HepG2 (cell line): Measurements from ENCODE around the gene HOPX. TPM values are rescaled to one million over a fixed set of nuclear protein-coding genes. Genes with fewer than 3 reads are reported as not detected.

Source experiments
- ATAC-seq: fragments of 200-7000 bp; cut with Tn5 transposase; 3 replicates; pipeline ENCODE4 v1.9.1; 2020; ENCODE audit warnings: mild to moderate bottlenecking, moderate library complexity
- BruUV-seq: library from RNA; stranded (reverse); fragments of 400-500 nt; replicated peaks from 2 replicates; lab custom pipeline; 2021; lab: Mats Ljungman, UMichigan
- CTCF ChIA-PET: fragments of 300-600 bp; formaldehyde crosslinking; extraction: SDS; loops from one replicate; lab custom pipeline; 2021; ENCODE audit warnings: low total read pairs, inconsistent platforms, low intra/inter-chr PET ratio; lab: Yijun Ruan, JAX
- POLR2A ChIA-PET: fragments of 350-600 bp; sonication (Branson Sonifier 250); formaldehyde crosslinking; loops from one replicate; lab custom pipeline; 2020; ENCODE audit warnings: antibody characterized with exemption, inconsistent platforms; lab: Yijun Ruan, JAX
- DNase-seq: peaks from one replicate; pipeline ENCODE4 v3.0.0-alpha.2; 2015; ENCODE audit warnings: low spot score
- FAIRE-seq: peaks from 3 replicates; lab custom pipeline; 2011; peaks lifted over from hg19 to GRCh38; lab: Jason Lieb, UNC
- H2AFZ ChIP-seq: one replicate; pipeline ENCODE4 v1.6.1; 2011; ENCODE audit warnings: low read length, inconsistent platforms
- H3K27ac ChIP-seq: fragments of 300-600 bp; 3 replicates; pipeline ENCODE4 v1.8.0; 2011; ENCODE audit warnings: mixed run types, mild to moderate bottlenecking, mixed read lengths, low read length, inconsistent platforms; ENCODE audit not compliant: insufficient read depth; ENCODE audit errors: extremely low read length
- H3K27me3 ChIP-seq, 2 experiments: fragments of 200-600 bp in 1 of 2; 2 replicates in 1 of 2; 3 replicates in 1 of 2; pipeline versions ENCODE4 v1.6.0 to v1.8.0; 2011; ENCODE audit warnings: low read length in 2 of 2, mild to moderate bottlenecking in 2 of 2, moderate library complexity in 2 of 2, inconsistent platforms in 1 of 2; ENCODE audit not compliant: insufficient read depth in 2 of 2, control insufficient read depth in 1 of 2
- H3K36me3 ChIP-seq, 2 experiments: fragments of 200-600 bp in 1 of 2; replicated peaks in 1 of 2; 2 replicates in 1 of 2; 3 replicates in 1 of 2; pipeline versions ENCODE4 v1.5.1 to v1.8.0; 2011; ENCODE audit warnings: low read length in 2 of 2, inconsistent platforms in 1 of 2; ENCODE audit not compliant: insufficient read depth in 2 of 2, control insufficient read depth in 1 of 2
- H3K4me1 ChIP-seq: 2 replicates; pipeline ENCODE4 v1.5.1; 2012; ENCODE audit warnings: low read length, inconsistent platforms; ENCODE audit not compliant: insufficient read depth
- H3K4me2 ChIP-seq: 2 replicates; pipeline ENCODE4 v1.6.0; 2011; ENCODE audit warnings: low read depth, low read length, inconsistent platforms
- H3K4me3 ChIP-seq, 3 experiments: fragments of 200-600 bp in 1 of 3; sonication (generic), shearing (Covaris generic) in 1 of 3; replicated peaks in 1 of 3; 2 replicates each; pipeline ENCODE4 v1.5.1; 2011 to 2016; ENCODE audit warnings: low read length in 3 of 3, inconsistent platforms in 2 of 3, low read depth in 2 of 3, mild to moderate bottlenecking in 2 of 3, control low read depth in 1 of 3, mixed read lengths in 1 of 3; ENCODE audit not compliant: insufficient read depth in 1 of 3
- H3K79me2 ChIP-seq: one replicate; pipeline ENCODE4 v1.6.1; 2011; ENCODE audit warnings: low read length, inconsistent platforms; ENCODE audit not compliant: insufficient read depth
- H3K9ac ChIP-seq: 2 replicates; pipeline ENCODE4 v1.6.0; 2011; ENCODE audit warnings: mild to moderate bottlenecking, low read depth, low read length, inconsistent platforms; ENCODE audit not compliant: insufficient read depth
- H3K9me3 ChIP-seq: 2 replicates; pipeline ENCODE4 v1.5.1; 2012; ENCODE audit warnings: mild to moderate bottlenecking, low read length
- H4K20me1 ChIP-seq: 2 replicates; pipeline ENCODE4 v1.6.0; 2011; ENCODE audit warnings: inconsistent platforms, mild to moderate bottlenecking, low read length, moderate library complexity; ENCODE audit not compliant: insufficient read depth
- BRD4 ChIP-seq: sonication (generic); formaldehyde crosslinking; IDR thresholded peaks from 2 replicates; pipeline ENCODE4 v1.4.0; 2020; ENCODE audit warnings: missing genetic modification reagents
- ETS1 ChIP-seq: sonication (generic); formaldehyde crosslinking; IDR thresholded peaks from 2 replicates; pipeline ENCODE4 v1.4.0; 2020; ENCODE audit warnings: missing genetic modification reagents
- HOXD1 ChIP-seq: sonication (generic); formaldehyde crosslinking; IDR thresholded peaks from 2 replicates; pipeline ENCODE4 v1.5.0; 2020; ENCODE audit warnings: missing genetic modification reagents
- MYPOP ChIP-seq: sonication (generic); formaldehyde crosslinking; IDR thresholded peaks from 2 replicates; pipeline ENCODE4 v1.8.1; 2023; ENCODE audit warnings: mild to moderate bottlenecking, moderate library complexity, missing genetic modification reagents
- NFRKB ChIP-seq: fragments of 450-650 bp; IDR thresholded peaks from 2 replicates; pipeline ENCODE4 v1.6.1; 2017
- SNAI1 ChIP-seq: sonication (generic); formaldehyde crosslinking; IDR thresholded peaks from 2 replicates; pipeline ENCODE4 v1.5.0; 2020; ENCODE audit warnings: mild to moderate bottlenecking, missing genetic modification reagents, borderline replicate concordance
- TGIF2 ChIP-seq: IDR thresholded peaks from 2 replicates; pipeline ENCODE4 v1.6.1; 2016; ENCODE audit warnings: control low read depth, missing compliant biosample characterization
- ZBTB8A ChIP-seq: sonication (generic); formaldehyde crosslinking; IDR thresholded peaks from 2 replicates; pipeline ENCODE4 v1.4.0; 2020; ENCODE audit warnings: mild to moderate bottlenecking, low read depth, missing genetic modification reagents, borderline replicate concordance
- ZNF121 ChIP-seq: sonication (generic); formaldehyde crosslinking; IDR thresholded peaks from 2 replicates; pipeline ENCODE4 v1.5.0; 2020; ENCODE audit warnings: mild to moderate bottlenecking, missing genetic modification reagents
- ZNF556 ChIP-seq: sonication (generic); formaldehyde crosslinking; IDR thresholded peaks from 2 replicates; pipeline ENCODE4 v1.4.0; 2020; ENCODE audit warnings: mild to moderate bottlenecking, missing genetic modification reagents, borderline replicate concordance
- ZNF674 ChIP-seq: sonication (generic); formaldehyde crosslinking; IDR thresholded peaks from 2 replicates; pipeline ENCODE4 v1.5.0; 2020; ENCODE audit warnings: low read depth, mild to moderate bottlenecking, missing genetic modification reagents
- in situ Hi-C: cut with HindIII; loops from 2 replicates; pipeline ENCODE4 v1.10.0; 2017; ENCODE audit warnings: low pct_unique_long_range_greater_than_20kb; ENCODE audit not compliant: extremely low pct_ligation_motif_present
- intact Hi-C: fragments of 100-400 bp; cut with micrococcal nuclease; formaldehyde crosslinking; loops from one replicate; pipeline ENCODE4 v1.10.0; 2022; ENCODE audit not compliant: unreplicated experiment
- polyA plus RNA-seq, 8 experiments: library from polyadenylated mRNA; depleted of rRNA in 3 of 8; stranded (reverse) in 7 of 8; unstranded in 1 of 8; fragments of >200 nt; fragmentation: Illumina TruSeq in 4 of 8; extraction: Trizol in 4 of 8; gene quantifications; 2 replicates each; pipeline versions ENCODE4 v1.2.1 to v1.2.3, GENCODE V29; 2011 to 2016; ENCODE audit warnings: low read depth in 4 of 8, missing spikeins in 1 of 8, mixed read lengths in 1 of 8; ENCODE audit not compliant: insufficient read depth in 1 of 8
- total RNA-seq, 5 experiments: library from RNA; depleted of rRNA; stranded (reverse); fragments of >200 nt; fragmentation: Illumina TruSeq; extraction: Trizol; gene quantifications; 2 replicates each; pipeline ENCODE4 v1.2.3, GENCODE V29; 2016; ENCODE audit warnings: low read depth in 1 of 5

The HOPX gene
- total and polyA plus RNA-seq, 2 of the 13 experiments (the other 11 are each of a cell fraction or from before 2014, with no cell fraction given): not detected

- FAIRE-seq: no peak
- ChIA-PET CTCF (no interaction called here), POLR2A (no interaction called here)
- H3K9me3 ChIP-seq: no peaks in the 10 kb centered on the region
- H3K36me3 ChIP-seq: no peaks in the 10 kb centered on the region
- H2AFZ ChIP-seq: no peak overlapping the region
- H3K9ac ChIP-seq: no peak overlapping the region
- no peak overlapping the region for H3K4me2 ChIP-seq
- no peak for TF ChIP-seq ETS1 (CRISPR knock-in tag)
- TF ChIP-seq TGIF2 (CRISPR knock-in tag): no peak
- TF ChIP-seq SNAI1 (CRISPR knock-in tag): no peak
- no peak for TF ChIP-seq MYPOP (CRISPR knock-in tag)
- TF ChIP-seq NFRKB: no peak
- TF ChIP-seq HOXD1: no peak
- no peak for TF ChIP-seq ZNF556 (CRISPR knock-in tag)
- TF ChIP-seq ZBTB8A (CRISPR knock-in tag): no peak
- no peak for TF ChIP-seq ZNF674 (CRISPR knock-in tag)
- no peak for TF ChIP-seq ZNF121
- no peak for TF ChIP-seq BRD4 (CRISPR knock-in tag)
- H3K27ac ChIP-seq: no peak overlapping the region
- no peaks in the 10 kb centered on the region for H4K20me1 ChIP-seq
- intact Hi-C loops (no loop called here), in situ Hi-C loops (no loop called here)
- H3K4me1 ChIP-seq: no peaks in the 10 kb centered on the region
- ATAC-seq: no peak
- no peak overlapping the region for H3K4me3 ChIP-seq
- DNase-seq: no peak
- peaks cover 0 to 10% of the 10 kb centered on the region in 2 experiments; a peak in 1 of 5 replicates for H3K27me3 ChIP-seq
- no TSS peak for BruUV-seq
- no peaks in the 10 kb centered on the region for H3K79me2 ChIP-seq
Observed at GRCh38 chr4:56705966-56706365, 24.9 kb upstream of the HOPX start.
